LNCAP (cell line): Measurements from ENCODE around the gene SMIM45.

Experiments used
- CTCF ChIP-seq: fragments of 450-650 bp; IDR thresholded peaks from 2 replicates; pipeline ENCODE4 v1.5.1; 2017; ENCODE audit warnings: mild to moderate bottlenecking

The SMIM45 gene

DNA sequence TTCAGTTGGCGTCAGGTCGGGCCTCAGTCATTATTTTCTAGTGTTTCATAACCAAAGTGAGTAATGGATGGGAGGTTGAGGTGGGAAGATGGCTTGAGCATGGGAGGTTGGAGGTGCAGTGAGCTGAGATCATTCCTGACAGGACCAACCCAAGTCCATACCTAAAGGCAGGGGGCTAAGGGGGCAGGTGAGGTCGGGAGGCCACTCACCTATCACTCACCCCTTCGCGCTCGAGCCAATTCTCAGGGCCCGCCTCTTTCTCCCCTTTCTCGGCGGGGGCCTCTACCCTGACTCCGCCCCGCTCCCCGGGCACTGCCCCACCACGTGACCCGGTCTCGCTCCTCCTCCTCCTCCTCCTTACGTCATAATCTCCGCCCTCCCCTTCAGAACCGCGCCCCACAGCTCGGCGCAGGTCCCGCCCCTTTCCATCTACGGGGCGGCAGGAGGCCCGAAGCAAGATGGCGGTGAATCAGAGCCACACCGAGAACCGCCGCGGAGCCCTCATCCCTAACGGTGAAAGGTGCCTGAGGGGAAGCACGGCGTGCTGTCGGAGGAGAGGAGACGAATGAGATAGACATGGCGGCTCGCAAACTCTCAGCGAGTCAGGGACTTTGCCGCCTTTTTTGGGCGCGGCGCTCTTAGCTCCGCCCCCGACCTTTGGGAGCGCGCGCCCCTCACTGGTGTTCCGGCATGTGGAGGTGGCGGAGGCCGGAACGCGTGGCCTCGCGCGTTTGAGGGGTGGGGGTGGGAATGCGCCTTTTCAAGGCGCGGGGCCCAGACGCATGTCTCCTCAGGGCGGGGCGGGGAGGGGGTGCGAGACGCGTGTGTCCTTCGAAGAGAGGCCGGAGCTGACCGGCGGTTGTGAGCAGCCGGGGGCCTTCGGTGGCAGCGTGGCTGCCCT is 46.7 kb downstream of the SMIM45 start, which contains the start of gene WBP2NL:
WBP2NL (plus strand) TSS at position 428 of the 901 bp plus-strand sequence; CDS start at position 459, 31 bp downstream.
- no peak for TF ChIP-seq CTCF

DNA sequence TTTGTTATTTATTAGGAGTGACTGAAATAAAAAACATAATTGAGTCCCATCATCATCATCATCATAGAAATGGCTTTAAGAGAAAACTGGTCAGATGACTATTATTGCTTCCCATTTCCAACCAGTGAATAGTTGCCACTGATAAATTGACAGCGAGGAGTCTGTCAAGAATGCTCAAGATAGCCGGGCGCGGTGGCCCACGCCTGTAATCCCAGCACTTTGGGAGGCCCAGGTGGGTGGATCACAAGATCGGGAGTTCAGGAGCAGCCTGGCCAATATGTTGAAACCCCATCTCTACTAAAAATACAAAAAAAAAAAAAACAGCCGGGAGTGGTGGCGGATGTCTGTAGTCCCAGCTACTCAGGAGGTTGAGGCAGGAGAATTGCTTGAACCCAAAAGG is 48.5 kb downstream of the SMIM45 start:
- no peak for TF ChIP-seq CTCF

DNA sequence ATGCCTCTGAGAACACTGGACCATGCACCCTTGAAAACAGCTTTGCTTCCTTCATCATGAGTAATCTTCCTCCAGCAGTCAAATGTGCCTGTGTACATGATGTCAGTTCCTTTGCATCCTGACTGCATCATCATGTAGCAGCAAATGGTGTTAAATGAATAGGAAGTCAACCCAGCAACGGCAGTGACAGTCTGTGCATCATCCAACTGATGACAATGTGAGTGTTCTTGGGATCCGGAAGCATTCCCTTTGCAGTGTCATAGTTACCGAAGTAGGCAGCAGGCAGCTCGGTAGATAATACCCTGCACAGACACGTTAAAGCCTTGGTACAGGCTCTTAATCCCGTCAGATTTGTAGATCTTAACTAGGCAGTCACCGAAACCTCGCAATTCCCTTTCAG is 49.2 kb downstream of the SMIM45 start:
- TF ChIP-seq CTCF: no peak

DNA sequence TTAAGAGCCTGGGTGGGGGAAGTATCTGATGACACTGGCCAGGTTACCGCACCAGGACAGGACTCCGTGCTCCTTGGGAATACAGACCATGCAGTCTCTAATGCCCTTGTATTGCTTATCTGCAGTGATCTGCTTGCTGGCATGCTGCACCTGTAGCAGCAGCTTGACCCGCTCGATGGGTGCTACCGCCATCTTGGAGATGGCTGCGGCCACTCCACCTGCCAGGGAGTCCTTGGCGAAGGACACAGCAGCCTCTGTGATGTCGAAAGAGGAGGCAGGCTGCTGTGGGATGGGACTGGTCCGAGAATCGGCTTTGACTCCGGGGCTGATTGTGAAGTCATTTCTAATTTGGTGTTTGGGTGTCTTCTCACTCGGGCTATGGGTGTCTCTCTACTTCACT is 49.8 kb downstream of the SMIM45 start:
- TF ChIP-seq CTCF: no peak

DNA sequence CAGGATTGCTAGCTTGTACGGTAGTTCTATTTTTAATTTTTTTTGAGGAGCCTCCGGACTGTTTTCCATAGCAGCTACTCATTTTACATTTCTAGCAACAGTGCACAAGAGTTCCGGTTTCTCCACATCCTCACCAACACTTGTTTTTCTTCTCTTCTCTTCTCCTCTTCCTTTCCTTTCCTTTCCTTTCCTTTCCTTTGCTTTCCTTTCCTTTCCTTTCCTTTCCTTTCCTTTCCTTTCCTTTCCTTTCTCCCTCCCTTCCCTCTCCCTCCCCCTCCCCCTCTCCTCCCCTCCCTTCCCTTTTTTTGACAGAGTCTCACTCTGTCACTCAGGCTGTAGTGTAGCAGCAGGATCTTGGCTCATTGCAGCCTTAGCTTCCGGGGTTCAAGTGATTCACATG is 56.0 kb downstream of the SMIM45 start:
- TF ChIP-seq CTCF: no peak
